Adrenal gland (tissue), 5 donors: Measurements from ENCODE around the gene ITPR1.

Source experiments
- CTCF ChIP-seq, 6 experiments: fragments of 450-650 bp in 4 of 6; fragments of 200-600 bp in 2 of 6; sonication (generic) in 1 of 6; IDR thresholded peaks; 1 replicate in 5 of 6; 2 replicates in 1 of 6; pipeline versions ENCODE4 v1.5.1 to v1.8.0; 2016 to 2021; ENCODE audit warnings: antibody characterized with exemption in 6 of 6, mild to moderate bottlenecking in 2 of 6, moderate library complexity in 1 of 6
- POLR2A ChIP-seq, 2 donors: fragments of 450-650 bp; IDR thresholded peaks; one replicate each; pipeline ENCODE4 v1.6.1; 2017; ENCODE audit warnings: antibody characterized with exemption in 2 of 2, mild to moderate bottlenecking in 2 of 2, moderate library complexity in 1 of 2
- donor health status: DM: no; HTN: no; CAD: no.

GRCh38 chr3:4837374-4837930, 344.3 kb downstream of the ITPR1 start:
- TF ChIP-seq CTCF (IDR thresholded peaks at IDR 0.05) (no peak), POLR2A (IDR thresholded peaks at IDR 0.05) (no peak)
